Activated naive CD4-positive, alpha-beta T cell treated with anti-CD3 and anti-CD28 coated beads, Interleukin-2, amount 50 U/mL, for 72 hours (primary cell): ENCODE measurements around the gene DNAJA4. TPM values are rescaled to one million over a fixed set of nuclear protein-coding genes. Genes with fewer than 3 reads are reported as not detected.
A peak's percentile ranks its signal among the peaks of the same experiment; 100 is the strongest.

Experiments used
- ATAC-seq, 2 donors: fragments of 150-1000 bp; cut with Tn5 transposase; 2 replicates each; pipeline ENCODE4 v1.10.0; 2021; ENCODE audit warnings: mild to moderate bottlenecking in 2 of 2, moderate library complexity in 2 of 2
- DNase-seq, 2 donors: peaks; one replicate each; pipeline ENCODE4 v3.0.0; 2021 to 2022; ENCODE audit warnings: low spot score in 2 of 2
- H3K27ac Mint-ChIP-seq, 2 donors: one replicate each; pipeline ENCODE4 v1.8.0; 2022; ENCODE audit warnings: mild to moderate bottlenecking in 2 of 2, mixed read lengths in 2 of 2
- H3K36me3 Mint-ChIP-seq, 2 donors: one replicate each; pipeline ENCODE4 v1.8.0; 2022; ENCODE audit warnings: mixed read lengths in 2 of 2
- H3K9me3 Mint-ChIP-seq, 2 donors: one replicate each; pipeline ENCODE4 v1.8.0; 2022; ENCODE audit warnings: mixed read lengths in 2 of 2
- total RNA-seq, 2 donors: library from RNA; stranded (reverse); gene quantifications; one replicate each; pipeline ENCODE4 v1.2.3, GENCODE V29; 2022

DNAJA4 gene
- total RNA-seq, 2 donors from 2014 or later: 39.0 to 57.1 TPM

GRCh38 chr15:78299101-78299930, 35.0 kb downstream of the DNAJA4 start, which contains the start of gene SKIC8:
Gene SKIC8, minus strand, starts transcription at chr15:78299609. Its CDS starts 3,923 bp downstream, at chr15:78295686.
- Mint-ChIP-seq H3K27ac (peak within 1 kb of the TSS; percentile 93 to 94), H3K9me3 (no peaks in the 10 kb centered on the region), H3K36me3 (peaks cover 19 to 20% of the 10 kb centered on the region in 2 donors)
- DNase-seq (peak; percentile 91 to 92), ATAC-seq (peak; percentile 96 to 97)

GRCh38 chr15:78301326-78301725, 37.0 kb downstream of the DNAJA4 start:
- Mint-ChIP-seq H3K27ac (no peak overlapping the region), H3K9me3 (no peaks in the 10 kb centered on the region), H3K36me3 (peaks cover 10 to 13% of the 10 kb centered on the region in 2 donors)
- ATAC-seq (no peak), DNase-seq (no peak)

- H3K27ac Mint-ChIP-seq: no peak overlapping the region
Observed at GRCh38 chr15:78301828-78302227, 37.5 kb downstream of the DNAJA4 start.

GRCh38 chr15:78302579-78303312, 38.4 kb downstream of the DNAJA4 start:
- Mint-ChIP-seq H3K27ac (no peak overlapping the region), H3K9me3 (no peaks in the 10 kb centered on the region), H3K36me3 (peaks cover 10 to 13% of the 10 kb centered on the region in 2 donors)
- ATAC-seq (no peak), DNase-seq (no peak)

More at GRCh38 chr15:78301828-78302227, 37.5 kb downstream of the DNAJA4 start:
- no peak for ATAC-seq
- DNase-seq: no peak
- H3K36me3 Mint-ChIP-seq: peaks cover 10 to 13% of the 10 kb centered on the region in 2 donors
- H3K9me3 Mint-ChIP-seq: no peaks in the 10 kb centered on the region

GRCh38 chr15:78304216-78305066, 40.1 kb downstream of the DNAJA4 start:
- ATAC-seq: no peak
- peak overlapping the region in 1 of 2 donors; percentile 44 for H3K27ac Mint-ChIP-seq
- peaks cover 3 to 5% of the 10 kb centered on the region in 2 donors for H3K36me3 Mint-ChIP-seq
- no peaks in the 10 kb centered on the region for H3K9me3 Mint-ChIP-seq
- DNase-seq: no peak

GRCh38 chr15:78306176-78306774, 41.9 kb downstream of the DNAJA4 start:
- H3K27ac Mint-ChIP-seq: peak overlapping the region; percentile 13 to 50
- ATAC-seq (no peak), DNase-seq (peak in 1 of 2 donors; percentile 44)
- H3K9me3 Mint-ChIP-seq: no peaks in the 10 kb centered on the region
- no peaks in the 10 kb centered on the region for H3K36me3 Mint-ChIP-seq

- Mint-ChIP-seq H3K27ac (peak overlapping the region in 1 of 2 donors; percentile 45), H3K9me3 (no peaks in the 10 kb centered on the region), H3K36me3 (no peaks in the 10 kb centered on the region)
- no peak for DNase-seq
- no peak for ATAC-seq
Observed at GRCh38 chr15:78307976-78308375, 43.6 kb downstream of the DNAJA4 start.

- Mint-ChIP-seq H3K27ac (peak overlapping the region in 1 of 2 donors; percentile 45), H3K9me3 (no peaks in the 10 kb centered on the region), H3K36me3 (no peaks in the 10 kb centered on the region)
- peak; percentile 56 to 70 for DNase-seq
- ATAC-seq: peak; percentile 79 to 93
Observed at GRCh38 chr15:78308422-78309032, 44.2 kb downstream of the DNAJA4 start.

- ATAC-seq (no peak), DNase-seq (peak in 1 of 2 donors; percentile 30)
- H3K27ac Mint-ChIP-seq: no peak overlapping the region
- H3K36me3 Mint-ChIP-seq: no peaks in the 10 kb centered on the region
- no peaks in the 10 kb centered on the region for H3K9me3 Mint-ChIP-seq
Observed at GRCh38 chr15:78311292-78311691, 46.9 kb downstream of the DNAJA4 start.

GRCh38 chr15:78312536-78312935, 48.2 kb downstream of the DNAJA4 start:
- ATAC-seq (no peak), DNase-seq (peak in 1 of 2 donors; percentile 18)
- Mint-ChIP-seq H3K36me3 (no peaks in the 10 kb centered on the region), H3K9me3 (no peaks in the 10 kb centered on the region), H3K27ac (no peak overlapping the region)

GRCh38 chr15:78312957-78313356, 48.6 kb downstream of the DNAJA4 start:
- ATAC-seq (no peak), DNase-seq (no peak)
- Mint-ChIP-seq H3K27ac (no peak overlapping the region), H3K9me3 (no peaks in the 10 kb centered on the region), H3K36me3 (no peaks in the 10 kb centered on the region)

GRCh38 chr15:78313383-78313782, 49.0 kb downstream of the DNAJA4 start:
- ATAC-seq (no peak), DNase-seq (peak in 1 of 2 donors; percentile 34)
- H3K36me3 Mint-ChIP-seq: no peaks in the 10 kb centered on the region
- no peak overlapping the region for H3K27ac Mint-ChIP-seq
- no peaks in the 10 kb centered on the region for H3K9me3 Mint-ChIP-seq

- peak in 1 of 2 donors; percentile 42 for DNase-seq
- no peak for ATAC-seq
- Mint-ChIP-seq H3K9me3 (no peaks in the 10 kb centered on the region), H3K36me3 (no peaks in the 10 kb centered on the region), H3K27ac (no peak overlapping the region)
Observed at GRCh38 chr15:78314181-78314581, 49.8 kb downstream of the DNAJA4 start.

GRCh38 chr15:78315686-78316282, 51.4 kb downstream of the DNAJA4 start:
- ATAC-seq (peak in 1 of 2 donors; percentile 37), DNase-seq (peak in 1 of 2 donors; percentile 44)
- Mint-ChIP-seq H3K27ac (no peak overlapping the region), H3K36me3 (no peaks in the 10 kb centered on the region), H3K9me3 (no peaks in the 10 kb centered on the region)

GRCh38 chr15:78316283-78317083, 52.1 kb downstream of the DNAJA4 start:
- peak in 1 of 2 donors; percentile 44 for DNase-seq
- no peak for ATAC-seq
- Mint-ChIP-seq H3K27ac (no peak overlapping the region), H3K36me3 (no peaks in the 10 kb centered on the region), H3K9me3 (no peaks in the 10 kb centered on the region)
